Measurements from ENCODE around the gene OR10K2.

The OR10K2 gene

GRCh38 chr1:158457246-158457645 lies 31.2 kb upstream of the OR10K2 start:
- Histone ChIP-seq H3K36me3 (replicated peaks in 1 of 2; ENCODE audit: control insufficient read depth in 2 of 2, insufficient read depth in 2 of 2, low read length in 2 of 2) (no peaks in the 10 kb centered on the region), H3K4me1 (ENCODE audit: control insufficient read depth in 2 of 2, insufficient read depth in 1 of 2, low read depth in 1 of 2, low read length in 2 of 2) (no peaks in the 10 kb centered on the region), H3K23ac (ENCODE audit: low read depth, low read length, poor library complexity) (no peak overlapping the region), H2BK120ac (ENCODE audit: low read depth, low read length) (no peak overlapping the region), H2BK15ac (ENCODE audit: low read length) (no peak overlapping the region), H2AK5ac (ENCODE audit: low read depth, low read length) (no peak overlapping the region), H2AFZ (ENCODE audit: low read length) (no peak overlapping the region), H3K27ac (replicated peaks; ENCODE audit: low read length) (no peak overlapping the region), H3K18ac (ENCODE audit: low read length) (no peak overlapping the region), H3K14ac (ENCODE audit: low read length) (no peak overlapping the region), H3K9me3 (replicated peaks in 1 of 2; ENCODE audit: control insufficient read depth in 2 of 2, insufficient read depth in 1 of 2, low read depth in 1 of 2, low read length in 2 of 2) (no peaks in the 10 kb centered on the region), H3K4me3 (ENCODE audit: low read length in 2 of 2) (no peak overlapping the region), H3K9ac (ENCODE audit: low read depth, low read length, poor library complexity) (no peak overlapping the region), H3K4me2 (ENCODE audit: insufficient read depth, low read length, poor library complexity, severe bottlenecking) (no peak overlapping the region), H4K8ac (ENCODE audit: low read depth, low read length) (no peak overlapping the region), H4K91ac (ENCODE audit: low read depth, low read length, poor library complexity) (no peak overlapping the region), H3K79me1 (ENCODE audit: low read depth, low read length) (no peaks in the 10 kb centered on the region), H3K4ac (ENCODE audit: low read length) (no peak overlapping the region), H2BK5ac (ENCODE audit: low read length) (no peak overlapping the region), H3K27me3 (ENCODE audit: control insufficient read depth in 3 of 3, insufficient read depth in 3 of 3, low read depth in 1 of 3, low read length in 3 of 3) (no peaks in the 10 kb centered on the region), H2BK12ac (ENCODE audit: low read length) (no peak overlapping the region)
- no peak for DNase-seq (ENCODE audit: low spot score)

- Histone ChIP-seq H3K36me3 (replicated peaks in 1 of 2; ENCODE audit: control insufficient read depth in 2 of 2, insufficient read depth in 2 of 2, low read length in 2 of 2) (no peaks in the 10 kb centered on the region), H2BK12ac (ENCODE audit: low read length) (no peak overlapping the region), H3K18ac (ENCODE audit: low read length) (no peak overlapping the region), H3K9ac (ENCODE audit: low read depth, low read length, poor library complexity) (no peak overlapping the region), H3K4me2 (ENCODE audit: insufficient read depth, low read length, poor library complexity, severe bottlenecking) (no peak overlapping the region), H3K14ac (ENCODE audit: low read length) (no peak overlapping the region), H3K27ac (replicated peaks; ENCODE audit: low read length) (no peak overlapping the region), H3K79me1 (ENCODE audit: low read depth, low read length) (no peaks in the 10 kb centered on the region), H3K4me1 (ENCODE audit: control insufficient read depth in 2 of 2, insufficient read depth in 1 of 2, low read depth in 1 of 2, low read length in 2 of 2) (no peaks in the 10 kb centered on the region), H3K4me3 (ENCODE audit: low read length in 2 of 2) (no peak overlapping the region), H2BK120ac (ENCODE audit: low read depth, low read length) (no peak overlapping the region), H3K4ac (ENCODE audit: low read length) (no peak overlapping the region), H4K8ac (ENCODE audit: low read depth, low read length) (no peak overlapping the region), H2AFZ (ENCODE audit: low read length) (no peak overlapping the region), H3K27me3 (ENCODE audit: control insufficient read depth in 3 of 3, insufficient read depth in 3 of 3, low read depth in 1 of 3, low read length in 3 of 3) (no peaks in the 10 kb centered on the region), H3K9me3 (replicated peaks in 1 of 2; ENCODE audit: control insufficient read depth in 2 of 2, insufficient read depth in 1 of 2, low read depth in 1 of 2, low read length in 2 of 2) (no peaks in the 10 kb centered on the region), H2AK5ac (ENCODE audit: low read depth, low read length) (no peak overlapping the region), H3K23ac (ENCODE audit: low read depth, low read length, poor library complexity) (no peak overlapping the region), H2BK5ac (ENCODE audit: low read length) (no peak overlapping the region), H4K91ac (ENCODE audit: low read depth, low read length, poor library complexity) (no peak overlapping the region), H2BK15ac (ENCODE audit: low read length) (no peak overlapping the region)
- no CpG with 5 or more reads among the region's 1 CpG for WGBS, 2 donors (ENCODE audit: extremely low coverage in 2 of 2, insufficient read length in 2 of 2, insufficient replicate concordance in 1 of 2)
- DNase-seq (ENCODE audit: low spot score): no peak
These were observed 28.5 kb upstream of the OR10K2 start for GRCh38 chr1:158454537-158454936.

- Histone ChIP-seq H3K18ac (ENCODE audit: low read length) (no peak overlapping the region), H3K9ac (ENCODE audit: low read depth, low read length, poor library complexity) (no peak overlapping the region), H2BK5ac (ENCODE audit: low read length) (no peak overlapping the region), H3K4me2 (ENCODE audit: insufficient read depth, low read length, poor library complexity, severe bottlenecking) (no peak overlapping the region), H4K91ac (ENCODE audit: low read depth, low read length, poor library complexity) (no peak overlapping the region), H2BK12ac (ENCODE audit: low read length) (no peak overlapping the region), H2AFZ (ENCODE audit: low read length) (no peak overlapping the region), H3K4me3 (ENCODE audit: low read length in 2 of 2) (no peak overlapping the region), H3K4ac (ENCODE audit: low read length) (no peak overlapping the region), H3K79me1 (ENCODE audit: low read depth, low read length) (no peaks in the 10 kb centered on the region), H3K27ac (replicated peaks; ENCODE audit: low read length) (no peak overlapping the region), H3K27me3 (ENCODE audit: control insufficient read depth in 3 of 3, insufficient read depth in 3 of 3, low read depth in 1 of 3, low read length in 3 of 3) (no peaks in the 10 kb centered on the region), H3K4me1 (ENCODE audit: control insufficient read depth in 2 of 2, insufficient read depth in 1 of 2, low read depth in 1 of 2, low read length in 2 of 2) (no peaks in the 10 kb centered on the region), H3K36me3 (replicated peaks in 1 of 2; ENCODE audit: control insufficient read depth in 2 of 2, insufficient read depth in 2 of 2, low read length in 2 of 2) (no peaks in the 10 kb centered on the region), H4K8ac (ENCODE audit: low read depth, low read length) (no peak overlapping the region), H2AK5ac (ENCODE audit: low read depth, low read length) (no peak overlapping the region), H2BK15ac (ENCODE audit: low read length) (no peak overlapping the region), H2BK120ac (ENCODE audit: low read depth, low read length) (no peak overlapping the region), H3K14ac (ENCODE audit: low read length) (no peak overlapping the region), H3K23ac (ENCODE audit: low read depth, low read length, poor library complexity) (no peak overlapping the region), H3K9me3 (replicated peaks in 1 of 2; ENCODE audit: control insufficient read depth in 2 of 2, insufficient read depth in 1 of 2, low read depth in 1 of 2, low read length in 2 of 2) (no peaks in the 10 kb centered on the region)
- WGBS, 2 donors (ENCODE audit: extremely low coverage in 2 of 2, insufficient read length in 2 of 2, insufficient replicate concordance in 1 of 2): no CpG with 5 or more reads among the region's 4 CpGs
- DNase-seq (ENCODE audit: low spot score): no peak
These were observed 19.3 kb upstream of the OR10K2 start for GRCh38 chr1:158445376-158445775.

GRCh38 chr1:158434741-158435140 lies 8.7 kb upstream of the OR10K2 start:
- no peak overlapping the region for H4K8ac ChIP-seq (ENCODE audit: low read depth, low read length)
- H3K14ac ChIP-seq (ENCODE audit: low read length): no peak overlapping the region
- H3K9me3 ChIP-seq (replicated peaks in 1 of 2; ENCODE audit: control insufficient read depth in 2 of 2, insufficient read depth in 1 of 2, low read depth in 1 of 2, low read length in 2 of 2): no peaks in the 10 kb centered on the region
- no peaks in the 10 kb centered on the region for H3K36me3 ChIP-seq (replicated peaks in 1 of 2; ENCODE audit: control insufficient read depth in 2 of 2, insufficient read depth in 2 of 2, low read length in 2 of 2)
- H2BK12ac ChIP-seq (ENCODE audit: low read length): no peak overlapping the region
- no peak overlapping the region for H2BK5ac ChIP-seq (ENCODE audit: low read length)
- DNase-seq (ENCODE audit: low spot score): no peak
- no peak overlapping the region for H3K4ac ChIP-seq (ENCODE audit: low read length)
- no peak overlapping the region for H3K18ac ChIP-seq (ENCODE audit: low read length)
- no peak overlapping the region for H4K91ac ChIP-seq (ENCODE audit: low read depth, low read length, poor library complexity)
- H3K4me1 ChIP-seq (ENCODE audit: control insufficient read depth in 2 of 2, insufficient read depth in 1 of 2, low read depth in 1 of 2, low read length in 2 of 2): no peaks in the 10 kb centered on the region
- H3K9ac ChIP-seq (ENCODE audit: low read depth, low read length, poor library complexity): no peak overlapping the region
- no peak overlapping the region for H2AFZ ChIP-seq (ENCODE audit: low read length)
- H2AK5ac ChIP-seq (ENCODE audit: low read depth, low read length): no peak overlapping the region
- H3K4me2 ChIP-seq (ENCODE audit: insufficient read depth, low read length, poor library complexity, severe bottlenecking): no peak overlapping the region
- no CpG with 5 or more reads among the region's 3 CpGs for WGBS, 2 donors (ENCODE audit: extremely low coverage in 2 of 2, insufficient read length in 2 of 2, insufficient replicate concordance in 1 of 2)
- H3K79me1 ChIP-seq (ENCODE audit: low read depth, low read length): no peaks in the 10 kb centered on the region
- H3K23ac ChIP-seq (ENCODE audit: low read depth, low read length, poor library complexity): no peak overlapping the region
- H2BK120ac ChIP-seq (ENCODE audit: low read depth, low read length): no peak overlapping the region
- H3K4me3 ChIP-seq (ENCODE audit: low read length in 2 of 2): no peak overlapping the region
- no peaks in the 10 kb centered on the region for H3K27me3 ChIP-seq (ENCODE audit: control insufficient read depth in 3 of 3, insufficient read depth in 3 of 3, low read depth in 1 of 3, low read length in 3 of 3)
- H3K27ac ChIP-seq (replicated peaks; ENCODE audit: low read length): no peak overlapping the region
- H2BK15ac ChIP-seq (ENCODE audit: low read length): no peak overlapping the region

All from neuronal stem cell (in vitro differentiated cells).